Uterus (tissue), 2 donors: ENCODE data around the gene LRIT1.

Experiments
- POLR2A ChIP-seq, 2 donors: fragments of 450-650 bp; IDR thresholded peaks; one replicate each; pipeline ENCODE4 v1.6.1; 2016; ENCODE audit warnings: antibody characterized with exemption in 2 of 2, mild to moderate bottlenecking in 1 of 2, moderate library complexity in 1 of 2
- TF ChIP-seq, protein P1 (sequence below), 4 experiments: fragments of 200-600 bp in 2 of 4; fragments of 450-650 bp in 2 of 4; sonication (generic) in 2 of 4; IDR thresholded peaks; one replicate each; pipeline ENCODE4 v1.5.1; 2016 to 2019; ENCODE audit warnings: antibody characterized with exemption in 4 of 4, mild to moderate bottlenecking in 2 of 4, moderate library complexity in 1 of 4

DNA sequence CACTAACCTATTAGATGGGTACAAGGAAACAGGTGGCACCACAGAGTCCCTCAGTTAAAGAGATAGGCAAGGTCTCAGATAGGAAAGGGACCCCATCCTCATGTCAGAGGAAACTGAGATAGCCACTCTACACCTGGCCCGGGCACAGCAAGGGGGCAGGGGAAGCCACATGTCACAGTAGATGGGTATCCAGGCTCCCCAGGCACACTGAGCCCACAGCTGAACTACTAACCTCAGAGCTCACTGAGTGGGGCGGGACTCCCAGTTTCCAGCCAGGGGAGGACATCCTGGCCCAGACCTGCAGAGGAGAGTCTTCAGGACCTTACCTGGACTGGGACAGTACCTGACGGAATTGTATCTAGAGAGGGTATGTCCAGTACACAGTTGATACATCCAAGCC lies 50.7 kb downstream of the LRIT1 start:
- no peak for TF ChIP-seq POLR2A (IDR thresholded peaks at IDR 0.05)
- TF ChIP-seq, protein P1, sequence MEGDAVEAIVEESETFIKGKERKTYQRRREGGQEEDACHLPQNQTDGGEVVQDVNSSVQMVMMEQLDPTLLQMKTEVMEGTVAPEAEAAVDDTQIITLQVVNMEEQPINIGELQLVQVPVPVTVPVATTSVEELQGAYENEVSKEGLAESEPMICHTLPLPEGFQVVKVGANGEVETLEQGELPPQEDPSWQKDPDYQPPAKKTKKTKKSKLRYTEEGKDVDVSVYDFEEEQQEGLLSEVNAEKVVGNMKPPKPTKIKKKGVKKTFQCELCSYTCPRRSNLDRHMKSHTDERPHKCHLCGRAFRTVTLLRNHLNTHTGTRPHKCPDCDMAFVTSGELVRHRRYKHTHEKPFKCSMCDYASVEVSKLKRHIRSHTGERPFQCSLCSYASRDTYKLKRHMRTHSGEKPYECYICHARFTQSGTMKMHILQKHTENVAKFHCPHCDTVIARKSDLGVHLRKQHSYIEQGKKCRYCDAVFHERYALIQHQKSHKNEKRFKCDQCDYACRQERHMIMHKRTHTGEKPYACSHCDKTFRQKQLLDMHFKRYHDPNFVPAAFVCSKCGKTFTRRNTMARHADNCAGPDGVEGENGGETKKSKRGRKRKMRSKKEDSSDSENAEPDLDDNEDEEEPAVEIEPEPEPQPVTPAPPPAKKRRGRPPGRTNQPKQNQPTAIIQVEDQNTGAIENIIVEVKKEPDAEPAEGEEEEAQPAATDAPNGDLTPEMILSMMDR (IDR thresholded peaks at IDR 0.05): no peak
